Mammary epithelial cell (primary cell): Measurements from ENCODE around the gene ACSL3.

Experiments used
- EZH2 ChIP-seq: IDR thresholded peaks from 2 replicates; pipeline ENCODE4 v1.6.1; 2012; ENCODE audit warnings: low read length, inconsistent platforms, borderline replicate concordance
- TF ChIP-seq, protein P1 (sequence below), 2 donors: IDR thresholded peaks in 1 of 2; conservative IDR thresholded peaks in 1 of 2; 2 replicates each; pipeline ENCODE4 v1.5.1; 2011 to 2012; ENCODE audit warnings: inconsistent platforms in 2 of 2, low read length in 2 of 2, mild to moderate bottlenecking in 2 of 2, control low read depth in 1 of 2, low read depth in 1 of 2; ENCODE audit not compliant: insufficient read depth in 1 of 2; ENCODE audit errors: extremely low read depth in 1 of 2

DNA sequence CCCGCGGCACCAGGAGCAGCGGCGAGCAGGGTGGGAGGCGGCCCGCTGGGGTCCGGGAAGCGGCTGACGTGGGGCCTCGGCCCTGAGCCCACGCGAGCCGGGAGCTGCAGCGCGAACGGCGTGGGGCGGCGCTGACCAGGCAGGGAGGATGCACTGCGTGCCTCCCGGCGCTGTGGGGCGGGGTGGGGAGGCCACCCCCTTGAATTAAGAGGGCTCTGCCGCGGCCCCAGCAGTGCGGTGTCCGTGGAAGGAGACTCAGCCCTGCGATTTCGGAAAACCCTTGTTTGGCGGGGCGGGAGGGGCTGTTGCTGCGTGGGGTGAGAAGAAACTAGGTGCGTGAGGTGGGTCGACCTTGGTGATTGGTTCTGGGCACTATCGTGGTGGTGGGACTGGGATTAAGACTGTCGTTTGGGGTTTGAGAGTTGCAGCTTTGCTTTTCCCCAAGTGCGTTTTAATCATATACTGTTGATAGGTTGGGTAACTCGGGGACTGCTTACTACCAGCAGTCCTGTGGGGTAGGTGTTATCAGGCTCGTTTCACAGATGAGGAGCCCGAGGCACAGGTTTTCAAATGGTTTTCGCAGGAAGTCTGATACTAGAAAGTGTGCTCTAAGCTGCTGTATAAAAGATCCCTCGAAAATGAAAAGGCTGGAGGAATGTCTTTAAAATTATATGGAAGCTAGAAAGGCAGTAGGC lies 722 bp downstream of the ACSL3 start:
- TF ChIP-seq, protein P1, sequence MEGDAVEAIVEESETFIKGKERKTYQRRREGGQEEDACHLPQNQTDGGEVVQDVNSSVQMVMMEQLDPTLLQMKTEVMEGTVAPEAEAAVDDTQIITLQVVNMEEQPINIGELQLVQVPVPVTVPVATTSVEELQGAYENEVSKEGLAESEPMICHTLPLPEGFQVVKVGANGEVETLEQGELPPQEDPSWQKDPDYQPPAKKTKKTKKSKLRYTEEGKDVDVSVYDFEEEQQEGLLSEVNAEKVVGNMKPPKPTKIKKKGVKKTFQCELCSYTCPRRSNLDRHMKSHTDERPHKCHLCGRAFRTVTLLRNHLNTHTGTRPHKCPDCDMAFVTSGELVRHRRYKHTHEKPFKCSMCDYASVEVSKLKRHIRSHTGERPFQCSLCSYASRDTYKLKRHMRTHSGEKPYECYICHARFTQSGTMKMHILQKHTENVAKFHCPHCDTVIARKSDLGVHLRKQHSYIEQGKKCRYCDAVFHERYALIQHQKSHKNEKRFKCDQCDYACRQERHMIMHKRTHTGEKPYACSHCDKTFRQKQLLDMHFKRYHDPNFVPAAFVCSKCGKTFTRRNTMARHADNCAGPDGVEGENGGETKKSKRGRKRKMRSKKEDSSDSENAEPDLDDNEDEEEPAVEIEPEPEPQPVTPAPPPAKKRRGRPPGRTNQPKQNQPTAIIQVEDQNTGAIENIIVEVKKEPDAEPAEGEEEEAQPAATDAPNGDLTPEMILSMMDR (conservative IDR thresholded peaks at IDR 0.05 in 1 of 2, IDR thresholded peaks at IDR 0.05 in 1 of 2; ENCODE audit: extremely low read depth in 1 of 2, insufficient read depth in 1 of 2, low read depth in 1 of 2, low read length in 2 of 2), result peak in 1 of 2 donors; percentile 0
- TF ChIP-seq EZH2, result no peak
